Measurements from ENCODE around the gene EFCAB9.
"Not testable (repeated sequence)": the region's sequence is repeated elsewhere in the genome, so short reads cannot be mapped to it uniquely, and the experiment has no call there.

Gene EFCAB9

GRCh38 chr5:172148381-172148780, 45.6 kb upstream of the EFCAB9 start:
- H3K4me1 ChIP-seq (ENCODE audit: insufficient read depth, low read length, severe bottlenecking), result peaks cover 32% of the 10 kb centered on the region
- no peaks in the 10 kb centered on the region for H3F3A ChIP-seq (ENCODE audit: insufficient read depth, low read length)
- no peaks in the 10 kb centered on the region for H3K9me3 ChIP-seq (ENCODE audit: low read length)
- H3K27ac ChIP-seq (ENCODE audit: low read depth, low read length, poor library complexity, severe bottlenecking), result no peak overlapping the region
- H2AFZ ChIP-seq (ENCODE audit: low read length), result no peak overlapping the region
- peaks cover 29% of the 10 kb centered on the region; the same call in 1 of the 2 replicates for H3K36me3 ChIP-seq (ENCODE audit: insufficient read depth, low read length)
- no peaks in the 10 kb centered on the region for H4K20me1 ChIP-seq (ENCODE audit: insufficient read depth, low read length)
- TF ChIP-seq EZH2 (IDR thresholded peaks at IDR 0.05; ENCODE audit: borderline replicate concordance, low read length) (no peak), CTCF (IDR thresholded peaks at IDR 0.05; ENCODE audit: low read length) (no peak)
- no peaks in the 10 kb centered on the region for H3K79me2 ChIP-seq (ENCODE audit: insufficient read depth, low read length)
- no peak overlapping the region for H3K9ac ChIP-seq (ENCODE audit: low read length)
- no peak overlapping the region for H3K4me2 ChIP-seq (ENCODE audit: low read length)
- H3K27me3 ChIP-seq (ENCODE audit: insufficient read depth, low read length), result no peaks in the 10 kb centered on the region
- no peaks in the 10 kb centered on the region for H3K9me2 ChIP-seq (ENCODE audit: low read depth, low read length)
- no peak overlapping the region for H3K4me3 ChIP-seq (ENCODE audit: low read depth, low read length, poor library complexity, severe bottlenecking)

- Histone ChIP-seq H3K27ac (ENCODE audit: low read depth, low read length, poor library complexity, severe bottlenecking) (no peak overlapping the region), H3K79me2 (ENCODE audit: insufficient read depth, low read length) (no peaks in the 10 kb centered on the region), H3K4me2 (ENCODE audit: low read length) (no peak overlapping the region), H3K36me3 (ENCODE audit: insufficient read depth, low read length) (peaks cover 36% of the 10 kb centered on the region; the same call in 1 of the 2 replicates), H3K4me1 (ENCODE audit: insufficient read depth, low read length, severe bottlenecking) (peaks cover 25% of the 10 kb centered on the region), H3K9ac (ENCODE audit: low read length) (no peak overlapping the region), H4K20me1 (ENCODE audit: insufficient read depth, low read length) (no peaks in the 10 kb centered on the region), H3K4me3 (ENCODE audit: low read depth, low read length, poor library complexity, severe bottlenecking) (no peak overlapping the region), H3K9me2 (ENCODE audit: low read depth, low read length) (no peaks in the 10 kb centered on the region), H2AFZ (ENCODE audit: low read length) (no peak overlapping the region), H3F3A (ENCODE audit: insufficient read depth, low read length) (no peaks in the 10 kb centered on the region), H3K9me3 (ENCODE audit: low read length) (no peaks in the 10 kb centered on the region), H3K27me3 (ENCODE audit: insufficient read depth, low read length) (no peaks in the 10 kb centered on the region)
- TF ChIP-seq EZH2 (IDR thresholded peaks at IDR 0.05; ENCODE audit: borderline replicate concordance, low read length), result no peak
- no peak for TF ChIP-seq CTCF (IDR thresholded peaks at IDR 0.05; ENCODE audit: low read length)
Observed at GRCh38 chr5:172149073-172149472, 44.9 kb upstream of the EFCAB9 start.

GRCh38 chr5:172149481-172149880, 44.5 kb upstream of the EFCAB9 start:
- peaks cover 40% of the 10 kb centered on the region for H3K36me3 ChIP-seq (ENCODE audit: insufficient read depth, low read length)
- not testable (repeated sequence) for H3F3A ChIP-seq (ENCODE audit: insufficient read depth, low read length); H2AFZ ChIP-seq (ENCODE audit: low read length); H3K4me2 ChIP-seq (ENCODE audit: low read length); H3K9ac ChIP-seq (ENCODE audit: low read length); H3K9me3 ChIP-seq (ENCODE audit: low read length); H3K79me2 ChIP-seq (ENCODE audit: insufficient read depth, low read length); H3K27ac ChIP-seq (ENCODE audit: low read depth, low read length, poor library complexity, severe bottlenecking); H3K4me3 ChIP-seq (ENCODE audit: low read depth, low read length, poor library complexity, severe bottlenecking); H3K9me2 ChIP-seq (ENCODE audit: low read depth, low read length); H4K20me1 ChIP-seq (ENCODE audit: insufficient read depth, low read length); H3K27me3 ChIP-seq (ENCODE audit: insufficient read depth, low read length)
- H3K4me1 ChIP-seq (ENCODE audit: insufficient read depth, low read length, severe bottlenecking), result peaks cover 21% of the 10 kb centered on the region

Data from OCI-LY1 (cell line).